GM12892 (cell line): ENCODE measurements around the gene MYO1C.
A peak's percentile ranks its signal among the peaks of the same experiment; 100 is the strongest.
"Not testable (repeated sequence)": the region's sequence is repeated elsewhere in the genome, so short reads cannot be mapped to it uniquely, and the experiment has no call there.

ENCODE experiments used
- DNase-seq: peaks from one replicate; pipeline ENCODE4 v3.0.0; 2011; ENCODE audit not compliant: insufficient read length
- FAIRE-seq: peaks from 2 replicates; lab custom pipeline; 2011; peaks lifted over from hg19 to GRCh38; lab: Jason Lieb, UNC
- POLR2A ChIP-seq: IDR thresholded peaks from 2 replicates; pipeline ENCODE4 v1.6.1; 2011; ENCODE audit warnings: low read depth, low read length, control low read depth
- POLR2AphosphoS5 ChIP-seq: IDR thresholded peaks from 2 replicates; pipeline ENCODE4 v1.6.1; 2011; ENCODE audit warnings: low read depth, low read length, control low read depth
- TAF1 ChIP-seq: IDR thresholded peaks from 2 replicates; pipeline ENCODE4 v1.6.1; 2011; ENCODE audit warnings: low read depth, mild to moderate bottlenecking, control low read depth, low read length, borderline replicate concordance

The MYO1C gene

DNA sequence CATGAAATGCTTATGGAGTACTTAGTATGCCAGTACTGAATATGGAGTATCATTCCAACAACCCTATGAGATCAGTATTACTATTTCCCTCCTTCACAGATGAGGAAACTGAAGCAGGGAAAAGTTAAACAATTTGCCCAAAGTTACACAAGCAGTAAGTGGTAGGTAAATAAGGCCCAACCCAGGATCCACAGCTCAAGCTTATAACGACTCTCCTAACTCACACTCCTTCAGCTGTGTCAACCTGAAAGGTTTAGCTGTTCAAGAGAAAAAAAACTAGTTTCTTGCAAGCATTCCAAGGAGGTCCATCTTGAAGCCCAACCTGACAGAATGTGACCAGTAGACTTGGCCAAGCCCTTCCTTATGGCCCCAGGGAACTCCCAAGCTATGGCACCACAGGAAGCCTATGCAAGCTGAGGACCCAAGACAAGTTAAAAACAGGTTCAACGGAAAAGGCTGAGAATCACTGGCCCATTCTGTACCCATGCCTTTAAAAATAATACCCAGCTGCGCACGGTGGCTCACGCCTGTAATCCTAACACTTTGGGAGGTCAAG, 43.0 kb downstream of the MYO1C start:
- no peak for DNase-seq
- FAIRE-seq, result no peak
- TF ChIP-seq POLR2A, result no peak
- no peak for TF ChIP-seq POLR2AphosphoS5
- TF ChIP-seq TAF1, result no peak

DNA sequence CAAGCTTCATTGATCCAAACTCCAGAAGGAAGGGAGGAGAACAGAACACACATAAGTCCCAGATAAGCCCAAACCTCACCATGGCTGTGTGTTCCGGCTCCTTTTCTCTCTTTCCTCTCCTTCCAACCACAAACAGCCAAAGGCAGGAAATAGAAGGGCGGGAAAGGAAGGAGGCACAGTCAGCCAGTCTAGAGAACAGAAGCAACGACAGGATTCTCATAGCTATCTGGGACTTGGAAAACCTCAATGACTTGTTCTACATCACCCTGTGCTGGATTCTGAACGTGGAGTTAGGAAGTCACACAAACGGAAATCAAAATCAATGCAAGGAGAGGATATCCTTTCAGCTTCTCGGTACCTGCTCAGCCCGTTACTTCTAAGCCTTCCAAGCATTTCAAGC, 45.4 kb downstream of the MYO1C start:
- FAIRE-seq, result no peak
- TF ChIP-seq TAF1, result no peak
- TF ChIP-seq POLR2A, result no peak
- TF ChIP-seq POLR2AphosphoS5, result no peak
- DNase-seq, result no peak

DNA sequence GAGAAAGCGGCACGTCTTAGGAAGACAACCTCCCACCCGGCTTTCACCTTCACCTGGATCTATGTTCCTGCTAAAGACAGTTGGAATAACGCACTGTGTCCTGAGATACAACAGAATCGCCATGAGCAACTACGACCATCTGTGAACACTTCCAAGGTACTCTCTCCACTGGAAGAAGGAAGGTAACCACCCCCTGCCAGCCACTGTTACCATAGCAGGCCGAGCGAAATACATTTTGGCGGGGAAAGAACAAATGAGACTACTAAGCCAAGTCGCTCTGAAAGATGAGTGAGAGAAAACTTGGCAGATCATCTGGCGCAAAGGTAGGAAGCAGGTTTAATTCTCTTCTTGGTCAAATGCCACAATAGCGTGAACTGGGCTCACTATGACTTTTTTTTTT, 46.3 kb downstream of the MYO1C start:
- TF ChIP-seq TAF1, result no peak
- no peak for TF ChIP-seq POLR2AphosphoS5
- DNase-seq (no peak), FAIRE-seq (no peak)

DNA sequence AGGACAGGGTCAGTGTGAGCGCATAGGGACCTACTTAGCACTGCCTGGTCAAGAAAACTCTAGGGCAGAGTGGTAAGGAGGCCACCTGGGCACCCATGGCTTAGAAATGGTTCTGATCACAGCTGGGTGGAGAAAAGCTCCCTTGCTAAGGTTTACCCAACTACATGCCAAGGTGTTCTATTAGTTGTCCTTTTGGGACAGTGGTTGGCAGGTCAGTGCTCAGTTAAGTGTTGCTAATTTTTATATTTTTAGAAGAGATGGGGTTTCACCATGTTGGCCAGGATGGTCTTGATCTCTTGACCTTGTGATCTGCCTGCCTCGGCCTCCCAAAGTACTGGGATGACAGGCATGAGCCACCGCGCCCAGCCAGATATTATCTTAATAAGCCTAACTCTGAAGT, 46.8 kb downstream of the MYO1C start:
- FAIRE-seq, DNase-seq: not testable (repeated sequence)

DNA sequence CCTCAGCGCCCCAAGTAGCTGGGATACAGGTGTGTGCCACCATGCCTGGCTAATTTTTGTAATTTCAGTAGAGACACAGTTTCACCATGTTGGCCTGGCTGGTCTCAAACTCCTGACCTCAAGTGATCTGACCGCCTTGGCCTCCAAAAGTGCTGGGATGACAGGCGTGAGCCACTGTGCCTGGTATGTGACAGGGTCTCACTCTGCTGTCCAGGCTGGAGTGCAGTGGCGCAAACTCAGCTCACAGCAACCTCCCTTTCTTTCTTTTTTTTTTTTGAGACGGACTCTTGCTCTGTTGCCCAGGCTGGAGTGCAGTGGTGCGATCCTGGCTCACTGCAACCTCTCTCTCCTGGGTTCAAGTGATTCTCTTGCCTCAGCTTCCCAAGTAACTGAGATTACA, 49.8 kb downstream of the MYO1C start:
- FAIRE-seq, result not testable (repeated sequence)

DNA sequence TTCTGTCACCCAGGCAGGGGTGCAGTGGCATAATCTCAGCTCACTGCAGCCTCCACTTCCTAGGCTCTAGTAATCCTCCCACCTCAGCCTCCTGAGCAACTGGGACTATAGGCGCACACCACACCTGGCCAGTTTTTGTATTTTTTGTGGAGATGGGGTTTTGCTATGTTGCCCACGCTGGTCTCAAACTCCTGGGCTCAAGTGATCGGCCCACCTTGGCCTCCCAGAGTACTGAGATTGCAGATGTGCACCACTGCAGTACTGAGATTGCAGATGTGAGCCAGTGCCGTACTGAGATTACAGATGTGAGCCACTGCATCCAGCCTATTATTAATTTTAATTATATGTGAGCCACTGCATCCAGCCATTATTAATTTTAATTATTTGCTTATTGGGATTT, 50.3 kb downstream of the MYO1C start:
- TF ChIP-seq POLR2AphosphoS5, result no peak
- TF ChIP-seq TAF1, result no peak
- TF ChIP-seq POLR2A, result no peak
- FAIRE-seq (no peak), DNase-seq (no peak)

More for the DNA sequence above, 49.8 kb downstream of the MYO1C start:
- not testable (repeated sequence) for DNase-seq

DNA sequence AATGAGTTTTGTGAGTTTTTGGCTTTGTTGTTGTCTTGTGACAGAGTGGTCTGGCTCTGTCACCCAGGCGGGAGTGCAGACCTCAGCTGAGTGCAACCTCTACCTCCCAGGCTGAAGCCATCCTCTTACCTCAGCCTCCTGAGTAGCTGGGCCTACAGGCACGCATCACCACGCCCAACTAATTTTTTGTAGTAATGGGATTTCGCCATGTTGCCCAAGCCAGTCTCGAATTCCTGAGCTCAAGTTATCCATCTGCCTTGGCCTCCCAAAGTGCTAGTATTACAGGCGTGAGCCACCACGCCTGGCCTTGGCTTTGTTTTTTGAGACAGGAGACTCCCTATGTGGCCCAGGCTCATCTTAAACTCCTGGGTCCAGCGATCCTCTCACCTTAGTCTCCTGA, 51.6 kb downstream of the MYO1C start:
- no peak for DNase-seq
- no peak for FAIRE-seq
- no peak for TF ChIP-seq TAF1
- no peak for TF ChIP-seq POLR2AphosphoS5
- TF ChIP-seq POLR2A, result no peak

DNA sequence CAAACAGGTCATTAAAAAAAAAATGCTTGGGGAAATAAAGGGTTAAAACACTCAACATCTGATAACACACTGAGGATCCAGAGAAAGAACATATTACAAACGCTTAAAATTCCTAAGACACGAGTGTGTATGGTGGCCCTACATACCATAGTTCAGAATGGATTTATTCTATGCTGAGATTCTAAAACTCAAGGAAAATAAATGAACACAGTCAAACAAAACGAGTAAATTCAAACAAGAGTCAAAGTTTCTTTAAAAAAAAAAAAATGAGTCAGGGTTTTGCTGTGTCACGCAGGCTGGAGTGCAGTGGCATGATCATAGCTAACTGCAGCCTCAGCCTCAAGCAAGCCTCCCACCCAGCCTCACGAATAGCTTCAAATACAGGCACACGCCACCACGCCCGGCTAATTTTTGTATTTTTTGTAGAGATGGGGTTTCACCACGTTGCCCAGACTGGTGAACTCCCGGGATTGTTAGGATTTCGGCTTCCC, 53.8 kb downstream of the MYO1C start:
- no peak for FAIRE-seq
- DNase-seq, result no peak
- no peak for TF ChIP-seq POLR2AphosphoS5
- no peak for TF ChIP-seq TAF1
- no peak for TF ChIP-seq POLR2A

DNA sequence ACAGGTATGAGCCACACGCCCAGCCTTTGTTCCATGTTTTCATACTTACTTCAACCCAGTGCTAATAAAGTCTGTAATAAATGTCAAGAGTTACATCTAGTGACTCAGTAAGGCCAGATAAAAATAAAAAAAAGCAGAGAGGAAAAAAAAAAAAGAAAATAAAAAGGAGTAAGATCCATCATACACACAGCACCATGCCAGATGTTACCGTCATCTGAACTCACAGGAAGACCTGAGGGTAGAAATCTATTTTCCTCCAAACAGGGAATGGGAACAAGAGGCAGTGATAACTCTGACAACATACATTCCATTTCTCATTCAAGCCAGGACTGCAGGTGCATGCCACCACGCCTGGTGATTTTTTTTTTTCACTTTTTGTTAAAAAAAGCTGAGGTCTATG, 57.2 kb downstream of the MYO1C start:
- no peak for FAIRE-seq

DNA sequence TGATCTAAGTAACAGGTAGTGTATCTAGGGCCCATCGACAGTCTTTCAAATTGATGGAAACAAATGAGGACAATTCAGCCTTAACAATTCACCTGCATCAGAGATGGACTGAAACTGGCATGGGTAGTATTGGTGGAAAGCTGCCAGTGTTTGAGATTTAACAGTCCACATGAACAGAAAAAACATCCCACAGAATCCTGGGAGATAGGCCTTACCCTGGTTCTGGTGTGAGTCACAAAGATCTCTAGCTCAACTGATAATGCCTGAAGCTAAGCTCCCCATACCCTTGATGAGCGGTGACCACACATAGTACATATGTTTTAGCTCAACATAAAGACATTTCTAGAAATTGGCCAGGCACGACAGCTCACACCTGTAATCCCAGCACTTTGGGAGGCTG, 58.3 kb downstream of the MYO1C start:
- TF ChIP-seq POLR2AphosphoS5 (no peak), POLR2A (no peak), TAF1 (no peak)
- DNase-seq (no peak), FAIRE-seq (no peak)

More for the DNA sequence above, 57.2 kb downstream of the MYO1C start:
- no peak for DNase-seq
- TF ChIP-seq POLR2AphosphoS5, result no peak
- no peak for TF ChIP-seq POLR2A
- no peak for TF ChIP-seq TAF1

DNA sequence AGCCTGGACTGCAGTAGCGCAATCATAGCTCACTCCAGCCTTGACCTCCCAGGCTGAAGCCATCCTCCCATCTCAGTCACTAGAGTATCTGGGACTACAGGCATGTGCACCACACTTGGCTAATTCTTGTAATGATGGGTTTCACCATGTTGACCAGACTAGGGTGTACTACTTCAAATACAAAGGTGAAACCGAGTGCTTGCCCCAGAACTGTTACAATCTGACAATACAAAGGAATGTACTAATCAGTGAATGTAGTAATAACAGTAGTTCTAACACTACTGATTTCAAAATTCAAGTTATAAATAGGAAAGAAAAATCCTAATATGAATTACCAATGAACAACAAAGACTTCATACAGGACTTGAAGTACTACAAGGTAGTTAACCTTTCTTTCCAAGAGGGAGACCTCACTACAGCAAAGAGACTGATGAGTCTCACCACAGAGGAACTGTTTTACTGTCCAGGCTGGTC, 60.8 kb downstream of the MYO1C start:
- no peak for TF ChIP-seq TAF1
- TF ChIP-seq POLR2A, result 0 out of 2 replicates have a peak, but pooled peaks have one; percentile 43
- TF ChIP-seq POLR2AphosphoS5, result peak; percentile 63; the same call in 1 of the 2 replicates
- DNase-seq, result no peak
- peak; percentile 66 for FAIRE-seq

DNA sequence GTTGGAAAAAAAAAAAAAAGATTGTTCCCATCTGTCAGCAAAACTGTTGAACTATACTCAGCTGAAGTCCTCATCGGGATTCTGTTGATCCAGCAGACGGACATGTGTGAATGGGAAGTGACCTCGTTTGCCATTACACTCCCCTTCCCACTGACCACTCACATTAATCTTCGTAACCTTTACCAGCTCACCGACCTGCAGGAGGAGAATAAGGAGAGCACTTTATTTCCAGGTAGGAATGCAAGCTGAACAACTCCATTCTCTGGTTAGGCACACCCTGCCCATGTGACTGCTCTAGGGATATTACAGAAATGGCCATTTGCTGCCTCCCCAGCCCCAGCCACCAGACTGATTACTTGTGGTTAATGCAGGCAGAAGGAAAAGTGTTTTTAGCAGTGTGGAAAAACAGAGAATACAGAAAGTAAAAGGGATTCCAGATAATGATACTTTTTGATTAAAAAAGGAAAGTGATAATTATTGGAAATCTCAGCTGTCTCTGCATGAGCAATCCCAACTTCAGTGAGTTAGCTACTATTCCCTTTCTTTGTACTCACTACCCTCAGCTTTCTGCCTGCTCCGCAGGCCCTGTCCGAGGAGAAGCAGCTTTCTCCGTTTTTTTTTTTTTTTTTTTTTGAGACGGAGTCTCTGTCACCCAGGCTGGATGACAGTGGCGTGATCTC, 68.9 kb downstream of the MYO1C start:
- TF ChIP-seq POLR2A, result no peak
- TF ChIP-seq POLR2AphosphoS5, result no peak
- no peak for TF ChIP-seq TAF1
- DNase-seq (no peak), FAIRE-seq (no peak)
